SK-N-MC (cell line): ENCODE results near the gene ZDHHC11B.
"Not testable (repeated sequence)": the region's sequence is repeated elsewhere in the genome, so short reads cannot be mapped to it uniquely, and the experiment has no call there.

Experiments used
- DNase-seq: peaks from one replicate; pipeline ENCODE4 v3.0.0-alpha.2; 2011; ENCODE audit warnings: low read depth, low spot score
- H3K27ac ChIP-seq: fragments of 200-600 bp; sonication (generic); 2 replicates; pipeline ENCODE4 v1.5.1; 2016; ENCODE audit warnings: mixed run types
- H3K36me3 ChIP-seq: fragments of 200-600 bp; sonication (generic); 2 replicates; pipeline ENCODE4 v1.6.1; 2017; ENCODE audit warnings: antibody characterized with exemption, low read length, mixed read lengths; ENCODE audit not compliant: insufficient read depth
- H3K4me3 ChIP-seq: fragments of 200-600 bp; sonication (generic); 2 replicates; pipeline ENCODE4 v1.5.1; 2016
- H3K9ac ChIP-seq: fragments of 200-600 bp; sonication (generic); 2 replicates; pipeline ENCODE4 v1.8.0; 2017; ENCODE audit warnings: mixed run types, mixed read lengths; ENCODE audit not compliant: insufficient read length
- H3K9me3 ChIP-seq: fragments of 200-600 bp; sonication (generic); 2 replicates; pipeline ENCODE4 v1.6.1; 2017; ENCODE audit warnings: low read depth, mild to moderate bottlenecking, antibody characterized with exemption, low read length, moderate library complexity, mixed read lengths
- EZH2 ChIP-seq: fragments of 200-600 bp; sonication (generic); IDR thresholded peaks from one replicate; pipeline ENCODE4 v1.6.1; 2017; ENCODE audit warnings: antibody characterized with exemption
- FOXP2 ChIP-seq: optimal IDR thresholded peaks from 2 replicates; pipeline ENCODE3; 2011; ENCODE audit warnings: mild to moderate bottlenecking, moderate library complexity; ENCODE audit not compliant: insufficient read depth; ENCODE audit errors: extremely low read length, control extremely low read depth
- POLR2AphosphoS5 ChIP-seq: IDR thresholded peaks from 2 replicates; pipeline ENCODE4 v1.6.1; 2012; ENCODE audit warnings: mild to moderate bottlenecking, low read depth, low read length, borderline replicate concordance

Gene ZDHHC11B

GRCh38 chr5:729225-729624 is 55.3 kb downstream of the ZDHHC11B start:
- H3K9ac ChIP-seq, H3K36me3 ChIP-seq, H3K4me3 ChIP-seq, H3K27ac ChIP-seq, H3K9me3 ChIP-seq, DNase-seq: not testable (repeated sequence)

GRCh38 chr5:727087-727486 is 57.4 kb downstream of the ZDHHC11B start:
- H3K36me3 ChIP-seq, H3K9ac ChIP-seq, H3K9me3 ChIP-seq, H3K4me3 ChIP-seq, H3K27ac ChIP-seq, DNase-seq: not testable (repeated sequence)

- not testable (repeated sequence) for H3K27ac ChIP-seq, H3K36me3 ChIP-seq, DNase-seq, H3K4me3 ChIP-seq, H3K9me3 ChIP-seq, H3K9ac ChIP-seq
Measured at GRCh38 chr5:723865-724264, 60.7 kb downstream of the ZDHHC11B start.

GRCh38 chr5:723309-723708 is 61.2 kb downstream of the ZDHHC11B start:
- H3K36me3 ChIP-seq, DNase-seq, H3K27ac ChIP-seq, H3K9ac ChIP-seq, H3K9me3 ChIP-seq, H3K4me3 ChIP-seq: not testable (repeated sequence)

GRCh38 chr5:719379-719778 is 65.2 kb downstream of the ZDHHC11B start:
- H3K9ac ChIP-seq, result not testable (repeated sequence)

GRCh38 chr5:717143-717542 is 67.4 kb downstream of the ZDHHC11B start:
- H3K27ac ChIP-seq, result no peak overlapping the region
- no peaks in the 10 kb centered on the region for H3K9me3 ChIP-seq
- H3K36me3 ChIP-seq, result no peaks in the 10 kb centered on the region
- H3K4me3 ChIP-seq, result no peak overlapping the region
- no peak overlapping the region for H3K9ac ChIP-seq
- TF ChIP-seq FOXP2 (no peak), EZH2 (no peak), POLR2AphosphoS5 (no peak)
- DNase-seq, result no peak

More at GRCh38 chr5:719379-719778, 65.2 kb downstream of the ZDHHC11B start:
- not testable (repeated sequence) for H3K4me3 ChIP-seq, DNase-seq, H3K36me3 ChIP-seq, H3K9me3 ChIP-seq, H3K27ac ChIP-seq

- H3K36me3 ChIP-seq, H3K4me3 ChIP-seq, H3K9ac ChIP-seq, DNase-seq, H3K27ac ChIP-seq, H3K9me3 ChIP-seq: not testable (repeated sequence)
Measured at GRCh38 chr5:716740-717139, 67.8 kb downstream of the ZDHHC11B start.

- not testable (repeated sequence) for H3K9ac ChIP-seq, H3K9me3 ChIP-seq, H3K36me3 ChIP-seq, H3K27ac ChIP-seq, H3K4me3 ChIP-seq, DNase-seq
Measured at GRCh38 chr5:715636-716035, 68.9 kb downstream of the ZDHHC11B start.

- not testable (repeated sequence) for H3K9me3 ChIP-seq, H3K9ac ChIP-seq, H3K27ac ChIP-seq
Measured at GRCh38 chr5:714215-715118, 70.1 kb downstream of the ZDHHC11B start.

GRCh38 chr5:713686-714085 is 70.8 kb downstream of the ZDHHC11B start:
- DNase-seq, H3K4me3 ChIP-seq, H3K36me3 ChIP-seq, H3K9ac ChIP-seq, H3K27ac ChIP-seq, H3K9me3 ChIP-seq: not testable (repeated sequence)

More at GRCh38 chr5:714215-715118, 70.1 kb downstream of the ZDHHC11B start:
- not testable (repeated sequence) for DNase-seq, H3K4me3 ChIP-seq, H3K36me3 ChIP-seq

- not testable (repeated sequence) for H3K27ac ChIP-seq, H3K9me3 ChIP-seq, H3K36me3 ChIP-seq, H3K9ac ChIP-seq, H3K4me3 ChIP-seq, DNase-seq
Measured at GRCh38 chr5:708848-709517, 75.5 kb downstream of the ZDHHC11B start.

GRCh38 chr5:708374-708773 is 76.2 kb downstream of the ZDHHC11B start:
- H3K9me3 ChIP-seq, result not testable (repeated sequence)

GRCh38 chr5:706127-706526 is 78.4 kb downstream of the ZDHHC11B start:
- H3K27ac ChIP-seq, H3K9me3 ChIP-seq, H3K36me3 ChIP-seq, H3K4me3 ChIP-seq, DNase-seq, H3K9ac ChIP-seq: not testable (repeated sequence)

More at GRCh38 chr5:708374-708773, 76.2 kb downstream of the ZDHHC11B start:
- not testable (repeated sequence) for H3K27ac ChIP-seq, DNase-seq, H3K4me3 ChIP-seq, H3K9ac ChIP-seq, H3K36me3 ChIP-seq
